H1 (cell line): ENCODE data around the gene CCL15. TPM values are rescaled to one million over a fixed set of nuclear protein-coding genes. Genes with fewer than 3 reads are reported as not detected.

ENCODE experiments used
- CTCF ChIA-PET: fragments of 300-600 bp; sonication (Branson Sonifier 250); formaldehyde crosslinking; loops from one replicate; lab custom pipeline; 2021; ENCODE audit not compliant: partially characterized antibody; lab: Charles Lee
- POLR2A ChIA-PET: fragments of 300-600 bp; sonication (Branson Sonifier 250); formaldehyde crosslinking; loops from one replicate; lab custom pipeline; 2021; ENCODE audit warnings: inconsistent platforms; ENCODE audit not compliant: partially characterized antibody; lab: Charles Lee
- DNase-seq, 2 experiments: peaks; one replicate each; pipeline versions ENCODE4 v3.0.0 to v3.0.0-alpha.2; 2010 to 2022; ENCODE audit warnings: low spot score in 2 of 2, low read depth in 1 of 2, mixed read lengths in 1 of 2
- FAIRE-seq: peaks from 2 replicates; lab custom pipeline; 2011; peaks lifted over from hg19 to GRCh38; lab: Jason Lieb, UNC
- H2AFZ ChIP-seq: 2 replicates; pipeline ENCODE4 v1.8.1; 2012; ENCODE audit warnings: low read length, inconsistent platforms
- H2AK5ac ChIP-seq: 2 replicates; pipeline ENCODE4 v1.6.1; 2013; ENCODE audit warnings: low read depth, low read length
- H2BK120ac ChIP-seq: replicated peaks from 2 replicates; pipeline ENCODE3; 2013; ENCODE audit warnings: low read depth, low read length, inconsistent platforms
- H2BK12ac ChIP-seq: 2 replicates; pipeline ENCODE4 v1.6.1; 2013; ENCODE audit warnings: low read depth, low read length
- H2BK15ac ChIP-seq: 2 replicates; pipeline ENCODE4 v1.6.1; 2013; ENCODE audit warnings: low read length
- H2BK20ac ChIP-seq: 2 replicates; pipeline ENCODE4 v1.6.1; 2013; ENCODE audit warnings: low read length
- H2BK5ac ChIP-seq: 2 replicates; pipeline ENCODE4 v1.6.1; 2013; ENCODE audit warnings: low read depth, low read length
- H3K14ac ChIP-seq: 2 replicates; pipeline ENCODE4 v1.6.1; 2013; ENCODE audit warnings: inconsistent platforms; ENCODE audit not compliant: insufficient read length
- H3K18ac ChIP-seq: 2 replicates; pipeline ENCODE4 v1.6.1; 2013; ENCODE audit warnings: low read length; ENCODE audit errors: extremely low read depth
- H3K23ac ChIP-seq: 2 replicates; pipeline ENCODE4 v1.6.1; 2013; ENCODE audit warnings: inconsistent platforms; ENCODE audit not compliant: insufficient read length
- H3K23me2 ChIP-seq: 2 replicates; pipeline ENCODE4 v1.6.1; 2013; ENCODE audit warnings: low read depth, low read length
- H3K27ac ChIP-seq: 2 replicates; pipeline ENCODE4 v1.6.1; 2011; ENCODE audit warnings: low read depth, low read length, inconsistent platforms
- H3K27me3 ChIP-seq, 4 experiments: replicated peaks in 1 of 4; 1 replicate in 1 of 4; 2 replicates in 3 of 4; pipeline versions ENCODE4 v1.6.1 to v1.8.1; 2011 to 2013; ENCODE audit warnings: low read length in 3 of 4, mild to moderate bottlenecking in 3 of 4, inconsistent platforms in 2 of 4, mixed read lengths in 2 of 4, moderate library complexity in 1 of 4; ENCODE audit not compliant: control insufficient read depth in 3 of 4, insufficient read depth in 3 of 4; ENCODE audit errors: extremely low read depth in 1 of 4
- H3K36me3 ChIP-seq, 4 experiments: 2 replicates each; pipeline versions ENCODE4 v1.6.1 to v1.8.1; 2011 to 2013; ENCODE audit warnings: mild to moderate bottlenecking in 4 of 4, low read length in 3 of 4, moderate library complexity in 2 of 4, control low read depth in 1 of 4, inconsistent platforms in 1 of 4; ENCODE audit not compliant: insufficient read depth in 4 of 4, control insufficient read depth in 2 of 4
- H3K4ac ChIP-seq: replicated peaks from 2 replicates; pipeline ENCODE3; 2013; ENCODE audit warnings: low read length, low read depth, mixed read lengths, inconsistent platforms; ENCODE audit not compliant: insufficient read length
- H3K4me1 ChIP-seq, 4 experiments: replicated peaks in 1 of 4; 1 replicate in 1 of 4; 2 replicates in 3 of 4; pipeline versions ENCODE4 v1.6.1 to v1.8.1; 2011 to 2013; ENCODE audit warnings: low read length in 3 of 4, inconsistent platforms in 2 of 4, mixed read lengths in 1 of 4; ENCODE audit not compliant: insufficient read depth in 4 of 4, control insufficient read depth in 3 of 4
- H3K4me2 ChIP-seq, 2 experiments: 2 replicates each; pipeline versions ENCODE4 v1.6.1 to v1.8.1; 2011 to 2013; ENCODE audit warnings: low read depth in 2 of 2, low read length in 2 of 2, control low read depth in 1 of 2, inconsistent platforms in 1 of 2, mild to moderate bottlenecking in 1 of 2; ENCODE audit not compliant: insufficient read depth in 1 of 2
- H3K4me3 ChIP-seq, 4 experiments: fragments of 200-600, 300-600 bp in 1 of 4; sonication (generic), shearing (Covaris generic), sonication (Bioruptor Twin) in 1 of 4; 2 replicates each; pipeline versions ENCODE4 v1.5.1 to v1.8.1; 2011 to 2016; ENCODE audit warnings: low read length in 4 of 4, low read depth in 3 of 4, control low read depth in 2 of 4, inconsistent platforms in 2 of 4, mild to moderate bottlenecking in 2 of 4, mixed read lengths in 1 of 4, moderate library complexity in 1 of 4; ENCODE audit not compliant: insufficient read depth in 2 of 4; ENCODE audit errors: extremely low read depth in 1 of 4
- H3K56ac ChIP-seq: replicated peaks from 2 replicates; pipeline ENCODE3; 2013; ENCODE audit warnings: low read depth, mild to moderate bottlenecking, mixed read lengths, low read length, inconsistent platforms; ENCODE audit not compliant: insufficient read length
- H3K79me1 ChIP-seq: 2 replicates; pipeline ENCODE4 v1.6.1; 2013; ENCODE audit warnings: low read depth, low read length, control low read depth
- H3K79me2 ChIP-seq, 2 experiments: 2 replicates each; pipeline versions ENCODE4 v1.6.1 to v1.8.1; 2012 to 2013; ENCODE audit warnings: low read length in 2 of 2, mild to moderate bottlenecking in 2 of 2, inconsistent platforms in 1 of 2; ENCODE audit not compliant: insufficient read depth in 2 of 2, control insufficient read depth in 1 of 2
- H3K9ac ChIP-seq, 4 experiments: replicated peaks in 1 of 4; 1 replicate in 1 of 4; 2 replicates in 3 of 4; pipeline versions ENCODE4 v1.6.1 to v1.8.1; 2011 to 2013; ENCODE audit warnings: low read depth in 3 of 4, low read length in 3 of 4, control low read depth in 2 of 4, mild to moderate bottlenecking in 2 of 4, moderate library complexity in 2 of 4, inconsistent platforms in 1 of 4; ENCODE audit errors: extremely low read depth in 1 of 4
- H3K9me3 ChIP-seq, 2 experiments: 2 replicates each; pipeline versions ENCODE4 v1.6.1 to v1.8.1; 2012 to 2013; ENCODE audit warnings: mild to moderate bottlenecking in 2 of 2, moderate library complexity in 2 of 2, control low read depth in 1 of 2, inconsistent platforms in 1 of 2, low read depth in 1 of 2, low read length in 1 of 2, mixed read lengths in 1 of 2; ENCODE audit not compliant: insufficient read depth in 2 of 2
- H4K20me1 ChIP-seq, 2 experiments: replicated peaks in 1 of 2; 2 replicates each; pipeline versions ENCODE3 to v1.8.1; 2011 to 2013; ENCODE audit warnings: inconsistent platforms in 2 of 2, low read length in 2 of 2, mild to moderate bottlenecking in 1 of 2; ENCODE audit not compliant: insufficient read depth in 2 of 2, control insufficient read depth in 1 of 2
- H4K5ac ChIP-seq: 2 replicates; pipeline ENCODE4 v1.6.1; 2013; ENCODE audit warnings: low read length, low read depth, mixed read lengths, inconsistent platforms; ENCODE audit not compliant: insufficient read length
- H4K8ac ChIP-seq: 2 replicates; pipeline ENCODE4 v1.8.0; 2013; ENCODE audit warnings: mild to moderate bottlenecking, moderate library complexity, low read length, inconsistent platforms; ENCODE audit not compliant: insufficient read depth; ENCODE audit errors: extremely low read depth
- H4K91ac ChIP-seq: replicated peaks from 2 replicates; pipeline ENCODE3; 2013; ENCODE audit warnings: low read length, mixed read lengths, inconsistent platforms; ENCODE audit not compliant: insufficient read length
- SIRT6 ChIP-seq: IDR thresholded peaks from one replicate; pipeline ENCODE4 v1.7.1; 2012; ENCODE audit warnings: low read length, inconsistent platforms
- SP1 ChIP-seq: IDR thresholded peaks from 2 replicates; pipeline ENCODE4 v1.6.1; 2011; ENCODE audit warnings: low read depth, low read length
- SUZ12 ChIP-seq: fragments of 200-600 bp; sonication (generic); IDR thresholded peaks from 2 replicates; pipeline ENCODE4 v1.6.1; 2012; ENCODE audit warnings: mild to moderate bottlenecking, inconsistent platforms, low read length, moderate library complexity, mixed read lengths
- WGBS, 2 experiments: shearing (Covaris generic) in 1 of 2; methylation state at CpG; one replicate each; pipeline versions ENCODE4 v1.1.6 to v1.1.7; 2013 to 2015; ENCODE audit warnings: low lambda C conversion rate in 2 of 2, mixed read lengths in 2 of 2, inconsistent platforms in 1 of 2, low coverage in 1 of 2, missing lambda C conversion rate in 1 of 2; ENCODE audit not compliant: insufficient replicate concordance in 2 of 2, insufficient coverage in 1 of 2, insufficient read length in 1 of 2; ENCODE audit errors: extremely low coverage in 1 of 2, missing lambda C conversion rate in 1 of 2; 5-methylcytosine and 5-hydroxymethylcytosine counted together
- polyA plus RNA-seq, 7 experiments: library from polyadenylated mRNA; depleted of rRNA in 3 of 7; stranded (reverse) in 5 of 7; unstranded in 2 of 7; fragments of >200 nt in 5 of 7; fragments of 200-250 nt in 2 of 7; gene quantifications; 1 replicate in 5 of 7; 2 replicates in 1 of 7; 4 replicates in 1 of 7; pipeline versions ENCODE4 v1.2.1 to v1.2.3, GENCODE V29; 2011 to 2013; ENCODE audit warnings: missing spikeins in 2 of 7, mixed read lengths in 2 of 7
- total RNA-seq: library from RNA; stranded (reverse); fragmentation: NEBNext Ultra II Directional; extraction: Animal tissue kit (Norgen Biotek cat#: 25700); gene quantifications from 2 replicates; pipeline ENCODE4 v1.2.1, GENCODE V29; 2021

Gene CCL15
- total and polyA plus RNA-seq, 2 of the 8 experiments (the other 6 are each of a cell fraction or from before 2014, with no cell fraction given) = not detected

GRCh38 chr17:36049643-36050042 is 48.3 kb upstream of the CCL15 start:
- Histone ChIP-seq H3K27me3 (no peaks in the 10 kb centered on the region), H3K9me3 (no peaks in the 10 kb centered on the region; a peak in 1 of 4 replicates), H2AK5ac (no peak overlapping the region), H3K23ac (no peak overlapping the region), H3K9ac (no peak overlapping the region), H2BK20ac (no peak overlapping the region), H3K18ac (no peak overlapping the region), H3K79me2 (no peaks in the 10 kb centered on the region), H2BK5ac (no peak overlapping the region), H4K8ac (no peak overlapping the region), H3K14ac (no peak overlapping the region), H3K36me3 (no peaks in the 10 kb centered on the region), H2AFZ (no peak overlapping the region), H3K4ac (no peak overlapping the region), H3K4me3 (no peak overlapping the region), H4K20me1 (no peaks in the 10 kb centered on the region), H3K4me1 (no peaks in the 10 kb centered on the region), H2BK15ac (no peak overlapping the region), H3K4me2 (no peak overlapping the region), H3K23me2 (no peaks in the 10 kb centered on the region), H3K56ac (no peak overlapping the region), H3K27ac (no peak overlapping the region), H2BK12ac (no peak overlapping the region), H4K5ac (no peak overlapping the region), H2BK120ac (no peak overlapping the region), H3K79me1 (no peaks in the 10 kb centered on the region), H4K91ac (no peak overlapping the region)
- WGBS, 2 experiments = 97% methylated on average over 2 of the region's 2 CpGs; no CpG with 5 or more reads in 1 of the 2 experiments
- FAIRE-seq (no peak), DNase-seq (no peak)
- ChIA-PET POLR2A (no interaction called here), CTCF (no interaction called here)
- no peak for TF ChIP-seq SIRT6
- no peak for TF ChIP-seq SP1
- TF ChIP-seq SUZ12 = no peak
